Lower leg skin (tissue), 3 donors: Measurements from ENCODE around the gene CYYR1.

ENCODE experiments used
- CTCF ChIP-seq, 3 donors: fragments of 450-650 bp; IDR thresholded peaks; one replicate each; pipeline ENCODE4 v1.5.1; 2016; ENCODE audit warnings: antibody characterized with exemption in 3 of 3, mild to moderate bottlenecking in 3 of 3, moderate library complexity in 2 of 3
- POLR2A ChIP-seq, 2 donors: fragments of 450-650 bp; IDR thresholded peaks; one replicate each; pipeline ENCODE4 v1.6.1; 2016 to 2017; ENCODE audit warnings: antibody characterized with exemption in 2 of 2, mild to moderate bottlenecking in 1 of 2, moderate library complexity in 1 of 2

GRCh38 chr21:26546446-26547097 lies 26.5 kb downstream of the CYYR1 start:
- no peak for TF ChIP-seq CTCF (IDR thresholded peaks at IDR 0.05)
- TF ChIP-seq POLR2A (IDR thresholded peaks at IDR 0.05) = no peak
